Measurements from ENCODE around the gene CRISP1.

GRCh38 chr6:49892280-49892679 lies 25.9 kb upstream of the CRISP1 start:
- TF ChIP-seq POLR2A (IDR thresholded peaks at IDR 0.05) (no peak), CTCF (IDR thresholded peaks at IDR 0.05 in 4 of 5, conservative IDR thresholded peaks at IDR 0.05 in 1 of 5) (no peak)

Measured in gastrocnemius medialis (tissue), 4 donors.